ENCODE results near the gene KISS1R.

KISS1R gene

DNA sequence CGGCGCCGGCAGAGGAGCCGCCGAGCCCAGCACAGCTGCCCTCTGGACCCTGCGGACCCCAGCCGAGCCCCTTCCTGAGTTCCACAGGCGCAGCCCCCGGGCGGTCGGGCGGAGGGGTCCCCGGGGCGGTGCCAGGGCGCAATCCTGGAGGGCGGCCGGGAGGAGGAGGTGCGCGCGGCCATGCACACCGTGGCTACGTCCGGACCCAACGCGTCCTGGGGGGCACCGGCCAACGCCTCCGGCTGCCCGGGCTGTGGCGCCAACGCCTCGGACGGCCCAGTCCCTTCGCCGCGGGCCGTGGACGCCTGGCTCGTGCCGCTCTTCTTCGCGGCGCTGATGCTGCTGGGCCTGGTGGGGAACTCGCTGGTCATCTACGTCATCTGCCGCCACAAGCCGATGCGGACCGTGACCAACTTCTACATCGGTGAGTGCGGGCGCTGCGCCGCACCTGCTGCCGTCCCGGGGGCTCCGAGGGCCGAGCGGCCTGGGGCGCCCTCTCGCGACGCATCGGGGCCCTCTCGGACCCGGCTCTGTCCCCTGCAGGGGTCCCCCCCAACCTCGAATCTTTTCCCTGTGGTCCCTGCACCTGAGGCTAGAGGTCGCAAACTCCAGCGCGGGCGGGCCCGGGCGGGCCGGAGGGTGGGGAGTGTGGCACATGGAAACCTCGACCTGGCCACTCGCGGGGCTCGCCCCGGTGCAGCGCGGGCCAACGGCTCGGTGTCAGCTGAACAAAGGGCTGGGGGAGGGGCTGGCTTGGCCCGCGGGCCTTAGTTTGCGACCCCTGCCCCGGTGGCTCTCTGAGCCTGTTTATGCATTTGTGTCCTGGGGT, at the start of gene KISS1R:
Gene KISS1R, plus strand, starts transcription at position 11 of the 829 bp plus-strand sequence. Its CDS starts 170 bp downstream, at position 181.
- no peak for DNase-seq (ENCODE audit: low read depth)
- no peak within 1 kb of the TSS for H3K4me3 ChIP-seq (ENCODE audit: low read depth, low read length)
- TF ChIP-seq, protein P1, sequence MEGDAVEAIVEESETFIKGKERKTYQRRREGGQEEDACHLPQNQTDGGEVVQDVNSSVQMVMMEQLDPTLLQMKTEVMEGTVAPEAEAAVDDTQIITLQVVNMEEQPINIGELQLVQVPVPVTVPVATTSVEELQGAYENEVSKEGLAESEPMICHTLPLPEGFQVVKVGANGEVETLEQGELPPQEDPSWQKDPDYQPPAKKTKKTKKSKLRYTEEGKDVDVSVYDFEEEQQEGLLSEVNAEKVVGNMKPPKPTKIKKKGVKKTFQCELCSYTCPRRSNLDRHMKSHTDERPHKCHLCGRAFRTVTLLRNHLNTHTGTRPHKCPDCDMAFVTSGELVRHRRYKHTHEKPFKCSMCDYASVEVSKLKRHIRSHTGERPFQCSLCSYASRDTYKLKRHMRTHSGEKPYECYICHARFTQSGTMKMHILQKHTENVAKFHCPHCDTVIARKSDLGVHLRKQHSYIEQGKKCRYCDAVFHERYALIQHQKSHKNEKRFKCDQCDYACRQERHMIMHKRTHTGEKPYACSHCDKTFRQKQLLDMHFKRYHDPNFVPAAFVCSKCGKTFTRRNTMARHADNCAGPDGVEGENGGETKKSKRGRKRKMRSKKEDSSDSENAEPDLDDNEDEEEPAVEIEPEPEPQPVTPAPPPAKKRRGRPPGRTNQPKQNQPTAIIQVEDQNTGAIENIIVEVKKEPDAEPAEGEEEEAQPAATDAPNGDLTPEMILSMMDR (IDR thresholded peaks at IDR 0.05; ENCODE audit: control insufficient read depth, extremely low read depth, insufficient read depth): 0 out of 2 replicates have a peak, but pooled peaks have one; percentile 19

DNA sequence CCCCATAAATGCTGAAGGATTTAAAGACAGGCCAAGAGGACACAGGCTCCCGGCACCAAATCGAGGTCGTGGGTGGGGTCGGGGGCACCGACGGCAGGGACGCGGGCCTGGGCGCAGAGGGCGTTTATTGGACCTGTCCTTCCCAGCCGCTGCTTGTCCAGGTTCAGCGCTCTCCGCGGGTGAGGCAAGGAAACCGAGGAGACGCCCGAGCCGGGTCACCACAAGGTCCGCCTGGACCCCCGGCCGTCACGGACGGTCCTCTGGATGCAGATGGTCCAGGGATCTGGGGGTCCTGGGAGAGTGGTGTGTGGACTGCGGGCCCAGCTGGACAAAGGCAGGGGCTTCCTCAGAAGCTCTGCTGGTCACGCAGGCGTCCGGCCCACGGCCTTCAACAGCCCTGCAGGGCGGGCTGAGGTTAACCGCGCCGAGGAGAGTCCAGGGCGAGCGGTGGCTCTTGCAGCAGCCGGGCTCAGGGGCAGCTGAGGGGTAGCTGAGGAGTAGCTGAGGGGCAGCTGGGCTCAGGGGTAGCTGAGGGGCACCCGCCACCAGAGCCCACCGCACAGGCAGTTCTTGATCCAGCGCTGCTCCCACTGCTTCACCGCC, 49.2 kb upstream of the KISS1R start:
- TF ChIP-seq, protein P1 (IDR thresholded peaks at IDR 0.05; ENCODE audit: control insufficient read depth, extremely low read depth, insufficient read depth): no peak
- no peak for DNase-seq (ENCODE audit: low read depth)
- H3K4me3 ChIP-seq (ENCODE audit: low read depth, low read length): no peak overlapping the region

DNA sequence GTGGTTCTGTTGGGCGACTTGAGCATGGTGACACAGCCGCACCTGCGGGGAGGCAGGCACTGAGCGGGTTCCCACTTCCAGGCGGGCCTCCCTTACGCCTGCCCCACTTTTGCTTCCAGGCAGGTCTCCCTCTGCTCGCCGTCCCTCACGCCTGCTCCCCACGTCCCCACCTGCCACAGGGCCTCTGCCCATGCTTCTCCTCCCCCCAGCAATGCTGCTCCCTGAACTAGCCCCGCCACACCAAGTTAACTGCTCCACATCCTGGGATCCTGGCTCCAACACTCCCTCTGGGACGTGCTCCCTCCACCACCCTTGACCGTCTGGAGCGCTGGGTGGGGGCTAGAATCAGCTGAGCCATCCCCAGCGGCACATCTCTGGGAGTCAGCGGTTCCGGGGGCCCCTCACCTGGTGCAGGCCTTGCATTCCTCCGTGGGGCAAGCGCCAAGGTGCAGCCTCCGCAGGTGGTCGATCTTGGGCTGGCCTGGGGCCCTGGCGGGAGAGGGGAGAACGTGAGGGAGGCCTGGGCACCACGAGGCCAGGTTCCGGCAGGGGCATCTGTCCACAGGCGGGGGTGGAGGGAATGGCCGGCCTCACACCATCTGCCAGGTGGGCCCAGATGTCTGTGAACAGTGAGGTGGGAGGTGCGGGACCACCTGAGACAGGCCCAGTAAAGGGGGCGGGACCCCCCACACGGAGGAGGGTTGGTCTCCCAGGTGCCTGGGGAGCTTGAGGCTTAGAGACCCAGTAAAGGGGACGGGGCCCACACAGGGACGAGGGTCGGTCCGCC, 48.5 kb upstream of the KISS1R start:
- TF ChIP-seq, protein P1 (IDR thresholded peaks at IDR 0.05; ENCODE audit: control insufficient read depth, extremely low read depth, insufficient read depth): no peak

DNA sequence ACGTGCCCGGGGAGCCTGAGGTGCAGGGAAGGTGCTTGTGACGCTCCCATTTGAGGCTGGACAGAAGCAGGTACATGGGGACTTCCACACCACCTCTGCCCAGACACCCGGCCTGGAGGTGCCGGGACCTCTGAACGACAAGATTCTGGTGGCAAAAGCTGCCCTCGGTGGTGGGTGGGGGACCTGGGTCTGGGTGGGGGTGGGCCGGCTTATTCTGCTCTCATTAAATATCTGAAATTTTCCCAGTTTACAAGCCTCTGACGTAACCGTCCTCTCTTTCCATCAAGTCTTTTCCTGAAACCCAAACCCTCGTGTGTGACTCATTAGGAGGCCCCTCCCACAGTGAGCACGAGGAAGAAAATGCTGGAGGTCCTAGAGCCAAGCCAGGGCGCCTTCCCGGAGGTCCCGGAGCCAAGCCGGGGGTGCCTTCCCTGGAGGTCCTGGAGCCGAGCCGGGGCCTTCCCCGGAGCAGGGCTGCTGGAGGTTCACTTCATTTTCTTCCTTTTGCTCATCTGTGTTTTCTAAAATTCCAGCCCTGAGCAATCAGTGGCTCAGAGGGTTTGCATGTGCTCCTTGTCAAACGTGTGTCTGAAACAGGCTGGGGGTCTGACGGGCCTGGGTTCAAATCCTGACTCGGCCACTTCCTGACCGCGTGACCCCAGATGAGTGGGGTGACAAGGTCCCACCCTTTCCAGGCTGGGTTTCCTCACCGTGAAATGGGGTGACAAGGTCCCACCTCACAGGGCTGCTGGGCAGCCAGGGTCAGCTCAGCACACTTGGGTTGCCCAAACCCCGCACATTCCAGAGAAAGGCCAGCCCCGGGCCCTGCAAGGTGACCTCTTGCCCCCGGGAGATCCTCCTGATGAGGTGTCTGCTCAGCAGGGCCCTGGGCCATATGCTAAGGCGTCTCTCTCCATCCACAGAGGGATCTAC, 47.6 kb upstream of the KISS1R start:
- DNase-seq (ENCODE audit: low read depth): no peak
- H3K4me3 ChIP-seq (ENCODE audit: low read depth, low read length): no peak overlapping the region
- TF ChIP-seq, protein P1 (IDR thresholded peaks at IDR 0.05; ENCODE audit: control insufficient read depth, extremely low read depth, insufficient read depth): no peak

More for the DNA sequence above, 48.5 kb upstream of the KISS1R start:
- no peak for DNase-seq (ENCODE audit: low read depth)
- H3K4me3 ChIP-seq (ENCODE audit: low read depth, low read length): no peak overlapping the region

DNA sequence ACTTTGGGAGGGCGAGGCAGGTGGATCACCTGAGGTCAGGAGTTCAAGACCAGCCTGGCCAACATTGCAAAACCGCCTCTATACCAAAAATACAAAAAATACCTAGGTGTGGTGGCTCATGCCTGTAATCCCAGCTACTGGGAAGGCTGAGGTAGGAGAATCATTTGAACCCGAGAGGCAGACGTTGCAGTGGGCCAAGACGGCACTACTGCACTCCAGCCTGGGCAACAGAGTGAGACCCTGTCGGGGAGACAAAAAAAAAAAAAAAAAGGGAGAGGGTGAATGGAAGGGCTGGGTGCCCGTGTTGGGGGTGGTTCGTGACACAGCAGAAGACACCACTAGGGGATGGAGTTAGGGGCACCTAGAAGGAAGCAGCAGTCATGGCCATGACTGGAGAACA, 46.8 kb upstream of the KISS1R start:
- TF ChIP-seq, protein P1 (IDR thresholded peaks at IDR 0.05; ENCODE audit: control insufficient read depth, extremely low read depth, insufficient read depth): no peak
- no peak overlapping the region for H3K4me3 ChIP-seq (ENCODE audit: low read depth, low read length)
- DNase-seq (ENCODE audit: low read depth): no peak

DNA sequence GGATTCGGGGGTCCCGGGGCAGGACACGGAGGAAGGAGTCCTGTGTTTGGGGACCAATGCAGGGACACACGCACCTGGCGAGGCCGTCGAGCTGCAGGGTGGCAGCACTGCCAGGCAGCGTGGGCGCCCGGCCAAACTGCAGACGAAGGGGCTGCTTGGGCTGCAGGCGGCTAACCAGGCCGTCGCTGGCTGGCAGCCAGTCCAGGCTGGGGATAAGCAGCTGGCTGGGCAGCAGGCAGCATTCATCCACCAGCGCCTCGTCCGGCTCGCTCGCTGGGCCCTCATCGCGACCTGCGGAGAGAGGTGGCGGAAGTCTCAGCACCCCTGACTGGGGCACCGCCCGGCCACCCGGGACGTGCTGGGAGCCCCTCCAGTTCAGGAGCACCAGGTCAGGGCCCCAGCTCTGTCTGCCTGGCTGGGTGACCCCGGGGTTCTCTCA, 46.2 kb upstream of the KISS1R start:
- DNase-seq (ENCODE audit: low read depth): no peak

More for the DNA sequence above, 46.2 kb upstream of the KISS1R start:
- no peak overlapping the region for H3K4me3 ChIP-seq (ENCODE audit: low read depth, low read length)
- TF ChIP-seq, protein P1 (IDR thresholded peaks at IDR 0.05; ENCODE audit: control insufficient read depth, extremely low read depth, insufficient read depth): no peak
